PC-3 (cell line): ENCODE results near the gene LCLAT1.

Source experiments
- CTCF ChIP-seq: fragments of 300-600 bp; sonication (generic); conservative IDR thresholded peaks from 2 replicates; pipeline ENCODE4 v1.5.1; 2017; ENCODE audit warnings: antibody characterized with exemption, low read depth, mild to moderate bottlenecking, low read length
- EZH2 ChIP-seq: fragments of 300-600 bp; sonication (generic); IDR thresholded peaks from one replicate; pipeline ENCODE4 v1.6.1; 2017; ENCODE audit warnings: antibody characterized with exemption, mild to moderate bottlenecking, low read length; ENCODE audit not compliant: unreplicated experiment

- TF ChIP-seq CTCF (no peak), EZH2 (no peak)
Observed at GRCh38 chr2:30666266-30666874, 219.3 kb downstream of the LCLAT1 start.
